ENCODE measurements around the gene EVC2.

EVC2 gene

GRCh38 chr4:5571646-5572045 lies 136.7 kb downstream of the EVC2 start:
- TF ChIP-seq, protein P1, sequence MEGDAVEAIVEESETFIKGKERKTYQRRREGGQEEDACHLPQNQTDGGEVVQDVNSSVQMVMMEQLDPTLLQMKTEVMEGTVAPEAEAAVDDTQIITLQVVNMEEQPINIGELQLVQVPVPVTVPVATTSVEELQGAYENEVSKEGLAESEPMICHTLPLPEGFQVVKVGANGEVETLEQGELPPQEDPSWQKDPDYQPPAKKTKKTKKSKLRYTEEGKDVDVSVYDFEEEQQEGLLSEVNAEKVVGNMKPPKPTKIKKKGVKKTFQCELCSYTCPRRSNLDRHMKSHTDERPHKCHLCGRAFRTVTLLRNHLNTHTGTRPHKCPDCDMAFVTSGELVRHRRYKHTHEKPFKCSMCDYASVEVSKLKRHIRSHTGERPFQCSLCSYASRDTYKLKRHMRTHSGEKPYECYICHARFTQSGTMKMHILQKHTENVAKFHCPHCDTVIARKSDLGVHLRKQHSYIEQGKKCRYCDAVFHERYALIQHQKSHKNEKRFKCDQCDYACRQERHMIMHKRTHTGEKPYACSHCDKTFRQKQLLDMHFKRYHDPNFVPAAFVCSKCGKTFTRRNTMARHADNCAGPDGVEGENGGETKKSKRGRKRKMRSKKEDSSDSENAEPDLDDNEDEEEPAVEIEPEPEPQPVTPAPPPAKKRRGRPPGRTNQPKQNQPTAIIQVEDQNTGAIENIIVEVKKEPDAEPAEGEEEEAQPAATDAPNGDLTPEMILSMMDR (conservative IDR thresholded peaks at IDR 0.05; ENCODE audit: low read length) = no peak
- H3K4me3 ChIP-seq (ENCODE audit: low read length) = no peak overlapping the region
- no peak for DNase-seq (ENCODE audit: low read depth)

DNA sequence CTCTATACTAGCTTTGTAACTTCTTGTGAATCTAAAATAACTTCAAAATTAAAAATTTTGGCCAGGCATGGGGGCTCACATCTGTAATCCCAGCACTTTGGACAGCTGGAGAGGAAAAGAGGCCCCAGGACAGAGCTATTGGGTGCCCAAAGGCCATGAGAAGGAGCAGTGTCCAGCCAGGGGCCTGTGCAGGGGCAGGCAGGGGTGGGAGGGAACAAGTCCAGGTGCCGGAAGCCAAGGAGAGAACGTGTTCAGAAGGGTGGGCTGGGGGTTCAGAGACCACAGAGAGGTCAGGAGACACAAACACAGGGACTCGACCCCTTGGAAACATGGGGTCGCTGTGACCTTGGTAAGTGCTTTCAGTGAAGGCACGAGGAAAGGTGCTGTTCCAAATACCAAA lies 138.9 kb downstream of the EVC2 start:
- H3K4me3 ChIP-seq (ENCODE audit: low read length) = no peak overlapping the region
- no peak for DNase-seq (ENCODE audit: low read depth)
- TF ChIP-seq, protein P1 (conservative IDR thresholded peaks at IDR 0.05; ENCODE audit: low read length) = no peak

- no peak overlapping the region for H3K4me3 ChIP-seq (ENCODE audit: low read length)
- no peak for DNase-seq (ENCODE audit: low read depth)
- TF ChIP-seq, protein P1 (conservative IDR thresholded peaks at IDR 0.05; ENCODE audit: low read length) = no peak
These were observed 139.4 kb downstream of the EVC2 start for GRCh38 chr4:5568931-5569330.

- no peak for DNase-seq (ENCODE audit: low read depth)
- TF ChIP-seq, protein P1 (conservative IDR thresholded peaks at IDR 0.05; ENCODE audit: low read length) = no peak
These were observed 140.0 kb downstream of the EVC2 start for GRCh38 chr4:5568336-5568735.

DNA sequence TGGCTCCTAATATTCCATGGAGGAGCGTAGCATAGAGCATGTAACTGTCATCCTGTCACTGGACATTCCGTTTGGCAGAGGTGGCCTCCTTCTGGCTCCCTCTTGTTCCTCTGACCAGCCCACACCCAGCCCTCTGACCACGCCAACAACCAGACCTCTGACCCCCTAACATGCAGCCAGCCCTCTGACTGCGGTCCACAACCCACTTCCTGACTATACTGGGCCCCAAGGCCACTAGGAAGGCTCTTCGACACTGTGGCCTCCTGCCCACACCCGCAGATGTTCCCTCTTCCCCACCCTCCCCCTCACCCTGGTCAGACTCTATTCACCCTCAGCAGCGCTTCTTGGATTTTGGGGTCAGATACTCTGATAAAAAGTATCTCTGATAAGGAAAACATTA lies 141.4 kb downstream of the EVC2 start:
- no peak overlapping the region for H3K4me3 ChIP-seq (ENCODE audit: low read length)
- TF ChIP-seq, protein P1 (conservative IDR thresholded peaks at IDR 0.05; ENCODE audit: low read length) = no peak
- no peak for DNase-seq (ENCODE audit: low read depth)

More at GRCh38 chr4:5568336-5568735, 140.0 kb downstream of the EVC2 start:
- H3K4me3 ChIP-seq (ENCODE audit: low read length) = no peak overlapping the region

- no peak for DNase-seq (ENCODE audit: low read depth)
- H3K4me3 ChIP-seq (ENCODE audit: low read length) = no peak overlapping the region
- TF ChIP-seq, protein P1 (conservative IDR thresholded peaks at IDR 0.05; ENCODE audit: low read length) = no peak
These were observed 141.8 kb downstream of the EVC2 start for GRCh38 chr4:5566526-5566925.

DNA sequence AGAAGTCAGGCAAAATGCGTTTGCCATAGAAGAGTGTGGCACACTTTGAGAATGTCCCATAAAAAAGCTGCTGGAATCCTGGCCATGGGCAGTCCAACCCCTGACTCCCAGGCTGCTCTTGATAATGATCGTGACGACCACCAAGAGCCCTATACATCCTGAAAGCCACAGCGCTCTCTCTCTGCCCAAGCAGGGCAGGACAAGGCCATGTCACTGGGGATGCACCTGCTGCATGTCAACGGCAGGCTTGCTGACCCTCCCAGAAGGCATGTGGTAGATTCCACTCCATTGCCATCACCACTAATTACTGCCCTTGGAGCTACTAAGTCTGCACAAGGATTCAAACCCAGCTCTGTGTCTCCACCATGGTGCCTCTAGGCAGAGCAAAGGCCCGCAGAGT lies 144.5 kb downstream of the EVC2 start:
- H3K4me3 ChIP-seq (ENCODE audit: low read length) = no peak overlapping the region
- no peak for DNase-seq (ENCODE audit: low read depth)
- TF ChIP-seq, protein P1 (conservative IDR thresholded peaks at IDR 0.05; ENCODE audit: low read length) = no peak

Data from AG10803 (cell line).